H1 (cell line): ENCODE measurements around the gene SEMA4C. TPM values are rescaled to one million over a fixed set of nuclear protein-coding genes. Genes with fewer than 3 reads are reported as not detected.

Source experiments
- CTCF ChIA-PET: fragments of 300-600 bp; sonication (Branson Sonifier 250); formaldehyde crosslinking; loops from one replicate; lab custom pipeline; 2021; ENCODE audit not compliant: partially characterized antibody; lab: Charles Lee
- POLR2A ChIA-PET: fragments of 300-600 bp; sonication (Branson Sonifier 250); formaldehyde crosslinking; loops from one replicate; lab custom pipeline; 2021; ENCODE audit warnings: inconsistent platforms; ENCODE audit not compliant: partially characterized antibody; lab: Charles Lee
- DNase-seq, 2 experiments: peaks; one replicate each; pipeline versions ENCODE4 v3.0.0 to v3.0.0-alpha.2; 2010 to 2022; ENCODE audit warnings: low spot score in 2 of 2, low read depth in 1 of 2, mixed read lengths in 1 of 2
- FAIRE-seq: peaks from 2 replicates; lab custom pipeline; 2011; peaks lifted over from hg19 to GRCh38; lab: Jason Lieb, UNC
- H2AFZ ChIP-seq: 2 replicates; pipeline ENCODE4 v1.8.1; 2012; ENCODE audit warnings: low read length, inconsistent platforms
- H2AK5ac ChIP-seq: 2 replicates; pipeline ENCODE4 v1.6.1; 2013; ENCODE audit warnings: low read depth, low read length
- H2BK120ac ChIP-seq: replicated peaks from 2 replicates; pipeline ENCODE3; 2013; ENCODE audit warnings: low read depth, low read length, inconsistent platforms
- H2BK12ac ChIP-seq: 2 replicates; pipeline ENCODE4 v1.6.1; 2013; ENCODE audit warnings: low read depth, low read length
- H2BK15ac ChIP-seq: 2 replicates; pipeline ENCODE4 v1.6.1; 2013; ENCODE audit warnings: low read length
- H2BK20ac ChIP-seq: 2 replicates; pipeline ENCODE4 v1.6.1; 2013; ENCODE audit warnings: low read length
- H2BK5ac ChIP-seq: 2 replicates; pipeline ENCODE4 v1.6.1; 2013; ENCODE audit warnings: low read depth, low read length
- H3K14ac ChIP-seq: 2 replicates; pipeline ENCODE4 v1.6.1; 2013; ENCODE audit warnings: inconsistent platforms; ENCODE audit not compliant: insufficient read length
- H3K18ac ChIP-seq: 2 replicates; pipeline ENCODE4 v1.6.1; 2013; ENCODE audit warnings: low read length; ENCODE audit errors: extremely low read depth
- H3K23ac ChIP-seq: 2 replicates; pipeline ENCODE4 v1.6.1; 2013; ENCODE audit warnings: inconsistent platforms; ENCODE audit not compliant: insufficient read length
- H3K23me2 ChIP-seq: 2 replicates; pipeline ENCODE4 v1.6.1; 2013; ENCODE audit warnings: low read depth, low read length
- H3K27ac ChIP-seq: 2 replicates; pipeline ENCODE4 v1.6.1; 2011; ENCODE audit warnings: low read depth, low read length, inconsistent platforms
- H3K27me3 ChIP-seq, 4 experiments: replicated peaks in 1 of 4; 1 replicate in 1 of 4; 2 replicates in 3 of 4; pipeline versions ENCODE4 v1.6.1 to v1.8.1; 2011 to 2013; ENCODE audit warnings: low read length in 3 of 4, mild to moderate bottlenecking in 3 of 4, inconsistent platforms in 2 of 4, mixed read lengths in 2 of 4, moderate library complexity in 1 of 4; ENCODE audit not compliant: control insufficient read depth in 3 of 4, insufficient read depth in 3 of 4; ENCODE audit errors: extremely low read depth in 1 of 4
- H3K36me3 ChIP-seq, 4 experiments: 2 replicates each; pipeline versions ENCODE4 v1.6.1 to v1.8.1; 2011 to 2013; ENCODE audit warnings: mild to moderate bottlenecking in 4 of 4, low read length in 3 of 4, moderate library complexity in 2 of 4, control low read depth in 1 of 4, inconsistent platforms in 1 of 4; ENCODE audit not compliant: insufficient read depth in 4 of 4, control insufficient read depth in 2 of 4
- H3K4ac ChIP-seq: replicated peaks from 2 replicates; pipeline ENCODE3; 2013; ENCODE audit warnings: low read length, low read depth, mixed read lengths, inconsistent platforms; ENCODE audit not compliant: insufficient read length
- H3K4me1 ChIP-seq, 4 experiments: replicated peaks in 1 of 4; 1 replicate in 1 of 4; 2 replicates in 3 of 4; pipeline versions ENCODE4 v1.6.1 to v1.8.1; 2011 to 2013; ENCODE audit warnings: low read length in 3 of 4, inconsistent platforms in 2 of 4, mixed read lengths in 1 of 4; ENCODE audit not compliant: insufficient read depth in 4 of 4, control insufficient read depth in 3 of 4
- H3K4me2 ChIP-seq, 2 experiments: 2 replicates each; pipeline versions ENCODE4 v1.6.1 to v1.8.1; 2011 to 2013; ENCODE audit warnings: low read depth in 2 of 2, low read length in 2 of 2, control low read depth in 1 of 2, inconsistent platforms in 1 of 2, mild to moderate bottlenecking in 1 of 2; ENCODE audit not compliant: insufficient read depth in 1 of 2
- H3K4me3 ChIP-seq, 4 experiments: fragments of 200-600, 300-600 bp in 1 of 4; sonication (generic), shearing (Covaris generic), sonication (Bioruptor Twin) in 1 of 4; 2 replicates each; pipeline versions ENCODE4 v1.5.1 to v1.8.1; 2011 to 2016; ENCODE audit warnings: low read length in 4 of 4, low read depth in 3 of 4, control low read depth in 2 of 4, inconsistent platforms in 2 of 4, mild to moderate bottlenecking in 2 of 4, mixed read lengths in 1 of 4, moderate library complexity in 1 of 4; ENCODE audit not compliant: insufficient read depth in 2 of 4; ENCODE audit errors: extremely low read depth in 1 of 4
- H3K56ac ChIP-seq: replicated peaks from 2 replicates; pipeline ENCODE3; 2013; ENCODE audit warnings: low read depth, mild to moderate bottlenecking, mixed read lengths, low read length, inconsistent platforms; ENCODE audit not compliant: insufficient read length
- H3K79me1 ChIP-seq: 2 replicates; pipeline ENCODE4 v1.6.1; 2013; ENCODE audit warnings: low read depth, low read length, control low read depth
- H3K79me2 ChIP-seq, 2 experiments: 2 replicates each; pipeline versions ENCODE4 v1.6.1 to v1.8.1; 2012 to 2013; ENCODE audit warnings: low read length in 2 of 2, mild to moderate bottlenecking in 2 of 2, inconsistent platforms in 1 of 2; ENCODE audit not compliant: insufficient read depth in 2 of 2, control insufficient read depth in 1 of 2
- H3K9ac ChIP-seq, 4 experiments: replicated peaks in 1 of 4; 1 replicate in 1 of 4; 2 replicates in 3 of 4; pipeline versions ENCODE4 v1.6.1 to v1.8.1; 2011 to 2013; ENCODE audit warnings: low read depth in 3 of 4, low read length in 3 of 4, control low read depth in 2 of 4, mild to moderate bottlenecking in 2 of 4, moderate library complexity in 2 of 4, inconsistent platforms in 1 of 4; ENCODE audit errors: extremely low read depth in 1 of 4
- H3K9me3 ChIP-seq, 2 experiments: 2 replicates each; pipeline versions ENCODE4 v1.6.1 to v1.8.1; 2012 to 2013; ENCODE audit warnings: mild to moderate bottlenecking in 2 of 2, moderate library complexity in 2 of 2, control low read depth in 1 of 2, inconsistent platforms in 1 of 2, low read depth in 1 of 2, low read length in 1 of 2, mixed read lengths in 1 of 2; ENCODE audit not compliant: insufficient read depth in 2 of 2
- H4K20me1 ChIP-seq, 2 experiments: replicated peaks in 1 of 2; 2 replicates each; pipeline versions ENCODE3 to v1.8.1; 2011 to 2013; ENCODE audit warnings: inconsistent platforms in 2 of 2, low read length in 2 of 2, mild to moderate bottlenecking in 1 of 2; ENCODE audit not compliant: insufficient read depth in 2 of 2, control insufficient read depth in 1 of 2
- H4K5ac ChIP-seq: 2 replicates; pipeline ENCODE4 v1.6.1; 2013; ENCODE audit warnings: low read length, low read depth, mixed read lengths, inconsistent platforms; ENCODE audit not compliant: insufficient read length
- H4K8ac ChIP-seq: 2 replicates; pipeline ENCODE4 v1.8.0; 2013; ENCODE audit warnings: mild to moderate bottlenecking, moderate library complexity, low read length, inconsistent platforms; ENCODE audit not compliant: insufficient read depth; ENCODE audit errors: extremely low read depth
- H4K91ac ChIP-seq: replicated peaks from 2 replicates; pipeline ENCODE3; 2013; ENCODE audit warnings: low read length, mixed read lengths, inconsistent platforms; ENCODE audit not compliant: insufficient read length
- KDM4A ChIP-seq: IDR thresholded peaks from one replicate; pipeline ENCODE4 v1.7.1; 2012; ENCODE audit warnings: low read depth, mild to moderate bottlenecking, moderate library complexity, low read length, inconsistent platforms; ENCODE audit not compliant: severe bottlenecking
- RXRA ChIP-seq: IDR thresholded peaks from 2 replicates; pipeline ENCODE4 v1.6.1; 2011; ENCODE audit warnings: low read depth, mild to moderate bottlenecking, low read length, moderate library complexity; ENCODE audit not compliant: insufficient read depth
- SIX5 ChIP-seq: IDR thresholded peaks from 2 replicates; pipeline ENCODE4 v1.6.1; 2011; ENCODE audit warnings: mild to moderate bottlenecking, low read depth, low read length
- TCF12 ChIP-seq: IDR thresholded peaks from 2 replicates; pipeline ENCODE4 v1.6.1; 2011; ENCODE audit warnings: low read depth, mild to moderate bottlenecking, low read length
- WGBS, 2 experiments: shearing (Covaris generic) in 1 of 2; methylation state at CpG; one replicate each; pipeline versions ENCODE4 v1.1.6 to v1.1.7; 2013 to 2015; ENCODE audit warnings: low lambda C conversion rate in 2 of 2, mixed read lengths in 2 of 2, inconsistent platforms in 1 of 2, low coverage in 1 of 2, missing lambda C conversion rate in 1 of 2; ENCODE audit not compliant: insufficient replicate concordance in 2 of 2, insufficient coverage in 1 of 2, insufficient read length in 1 of 2; ENCODE audit errors: extremely low coverage in 1 of 2, missing lambda C conversion rate in 1 of 2; 5-methylcytosine and 5-hydroxymethylcytosine counted together
- polyA plus RNA-seq, 7 experiments: library from polyadenylated mRNA; depleted of rRNA in 3 of 7; stranded (reverse) in 5 of 7; unstranded in 2 of 7; fragments of >200 nt in 5 of 7; fragments of 200-250 nt in 2 of 7; gene quantifications; 1 replicate in 5 of 7; 2 replicates in 1 of 7; 4 replicates in 1 of 7; pipeline versions ENCODE4 v1.2.1 to v1.2.3, GENCODE V29; 2011 to 2013; ENCODE audit warnings: missing spikeins in 2 of 7, mixed read lengths in 2 of 7
- total RNA-seq: library from RNA; stranded (reverse); fragmentation: NEBNext Ultra II Directional; extraction: Animal tissue kit (Norgen Biotek cat#: 25700); gene quantifications from 2 replicates; pipeline ENCODE4 v1.2.1, GENCODE V29; 2021

The SEMA4C gene
- total and polyA plus RNA-seq, 2 of the 8 experiments (the other 6 are each of a cell fraction or from before 2014, with no cell fraction given), result 47.5 to 67.3 TPM

DNA sequence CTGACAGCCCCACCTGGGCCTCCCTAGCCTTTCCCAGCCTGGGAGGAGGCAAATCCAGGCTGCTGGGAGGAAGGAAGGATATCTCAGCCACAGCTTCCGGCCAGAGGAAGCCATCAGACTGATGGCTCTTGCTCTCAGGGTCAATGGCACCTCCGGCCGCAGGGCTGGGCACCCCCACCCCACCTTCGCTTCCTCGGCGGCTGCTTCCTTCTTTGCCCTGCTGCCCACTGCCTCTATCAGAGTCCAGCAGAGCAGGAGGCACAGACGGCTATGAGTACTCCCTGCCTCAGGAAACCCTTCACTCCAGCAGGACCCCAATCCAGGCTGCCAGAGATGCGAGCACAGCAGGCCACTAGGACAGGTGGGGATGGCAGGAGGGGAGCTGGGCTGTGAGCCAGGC is 3.3 kb downstream of the SEMA4C start:
- Histone ChIP-seq H4K91ac (no peak overlapping the region), H3K23me2 (peaks cover 14% of the 10 kb centered on the region), H3K27me3 (peaks cover 0 to 3% (median 0%) of the 10 kb centered on the region in 4 experiments; a peak in 2 of 7 replicates), H3K9me3 (no peaks in the 10 kb centered on the region), H2BK120ac (no peak overlapping the region), H3K56ac (no peak overlapping the region), H3K9ac (peak overlapping the region in 2 of 4 experiments; percentile 8 to 15; a peak in 2 of 7 replicates), H3K18ac (no peak overlapping the region), H3K4me3 (no peak overlapping the region), H2BK20ac (no peak overlapping the region), H3K14ac (no peak overlapping the region), H2BK15ac (no peak overlapping the region), H4K8ac (no peak overlapping the region), H4K20me1 (peaks cover 9 to 23% of the 10 kb centered on the region in 2 experiments), H3K4ac (no peak overlapping the region), H3K4me1 (peaks cover 2 to 19% (median 14%) of the 10 kb centered on the region in 4 experiments), H2BK5ac (0 out of 2 replicates have a peak overlapping the region, but pooled peaks have one; percentile 52), H3K27ac (0 out of 2 replicates have a peak overlapping the region, but pooled peaks have one; percentile 45), H4K5ac (no peak overlapping the region), H3K79me1 (peaks cover 16% of the 10 kb centered on the region), H3K36me3 (peaks cover 30 to 55% (median 45%) of the 10 kb centered on the region in 4 experiments), H3K79me2 (peaks cover 4 to 36% of the 10 kb centered on the region in 2 experiments), H2AFZ (no peak overlapping the region), H3K4me2 (no peak overlapping the region; a peak in 1 of 4 replicates), H2AK5ac (no peak overlapping the region), H3K23ac (no peak overlapping the region), H2BK12ac (no peak overlapping the region)
- POLR2A ChIA-PET, result interaction anchor here (0.7 to 4.2 kb wide), 7 partner anchors 8 to 93 kb away, joined by 3 to 49 read pairs (median 3); partner anchors contain the start of gene ANKRD39
- DNase-seq, result no peak
- CTCF ChIA-PET, result interaction anchor here (1.4 to 6.1 kb wide), 7 partner anchors 8 to 95 kb away, joined by 3 to 47 read pairs (median 5); partner anchors contain the start of genes ANKRD39 and CNNM3
- no peak for FAIRE-seq
- 97% methylated on average over 6 of the region's 8 CpGs; no CpG with 5 or more reads in 1 of the 2 experiments for WGBS, 2 experiments
- TF ChIP-seq SIX5 (no peak), KDM4A (no peak), TCF12 (no peak), RXRA (no peak)
